WTC11 (cell line): Measurements from ENCODE around the gene CRB1. TPM values are rescaled to one million over a fixed set of nuclear protein-coding genes. Genes with fewer than 3 reads are reported as not detected.

Experiments
- ATAC-seq: fragments of 200-7000 bp; cut with Tn5 transposase; 2 replicates; pipeline ENCODE4 v1.10.0; 2021; ENCODE audit warnings: mild to moderate bottlenecking, moderate library complexity
- CTCF ChIA-PET: fragments of 300-600 bp; sonication (Branson Sonifier 250); formaldehyde crosslinking; loops from one replicate; lab custom pipeline; 2021; ENCODE audit warnings: antibody characterized with exemption; lab: Charles Lee
- POLR2A ChIA-PET: fragments of 350-600 bp; sonication (Branson Sonifier 250); formaldehyde crosslinking; loops from one replicate; lab custom pipeline; 2021; ENCODE audit warnings: antibody characterized with exemption; lab: Charles Lee
- DNase-seq: peaks from one replicate; pipeline ENCODE4 v3.0.0; 2021; ENCODE audit warnings: low spot score
- H3K27ac Mint-ChIP-seq: 2 replicates; pipeline ENCODE4 v1.8.0; 2021; ENCODE audit warnings: mixed read lengths
- H3K27me3 Mint-ChIP-seq: 2 replicates; pipeline ENCODE4 v1.8.0; 2021; ENCODE audit warnings: low read depth, mild to moderate bottlenecking, moderate library complexity, mixed read lengths
- H3K36me3 Mint-ChIP-seq: 2 replicates; pipeline ENCODE4 v1.8.0; 2021; ENCODE audit warnings: mixed read lengths
- H3K4me1 Mint-ChIP-seq: 2 replicates; pipeline ENCODE4 v1.8.0; 2022; ENCODE audit warnings: mixed read lengths
- H3K4me3 Mint-ChIP-seq: 2 replicates; pipeline ENCODE4 v1.8.0; 2021; ENCODE audit warnings: mild to moderate bottlenecking, moderate library complexity, mixed read lengths
- H3K9me3 Mint-ChIP-seq: 2 replicates; pipeline ENCODE4 v1.8.0; 2021; ENCODE audit warnings: mixed read lengths
- ATF6 ChIP-seq: sonication (generic); formaldehyde crosslinking; IDR thresholded peaks from 2 replicates; pipeline ENCODE4 v1.8.1; 2023; ENCODE audit warnings: mild to moderate bottlenecking, missing genetic modification reagents
- ESRRA ChIP-seq: sonication (generic); formaldehyde crosslinking; IDR thresholded peaks from 2 replicates; pipeline ENCODE4 v1.8.1; 2022; ENCODE audit warnings: mild to moderate bottlenecking, missing genetic modification reagents, borderline replicate concordance
- ETV6 ChIP-seq: sonication (generic); formaldehyde crosslinking; IDR thresholded peaks from 2 replicates; pipeline ENCODE4 v1.8.1; 2022; ENCODE audit warnings: mild to moderate bottlenecking, missing genetic modification reagents
- FOXJ3 ChIP-seq: sonication (generic); formaldehyde crosslinking; IDR thresholded peaks from 2 replicates; pipeline ENCODE4 v1.9.0; 2021; ENCODE audit warnings: missing genetic modification reagents, mild to moderate bottlenecking, borderline replicate concordance
- FOXK1 ChIP-seq: sonication (generic); formaldehyde crosslinking; IDR thresholded peaks from 2 replicates; pipeline ENCODE4 v1.8.0; 2022; ENCODE audit warnings: mild to moderate bottlenecking, moderate library complexity, missing genetic modification reagents
- IRF1 ChIP-seq: sonication (generic); formaldehyde crosslinking; IDR thresholded peaks from 2 replicates; pipeline ENCODE4 v1.8.0; 2023; ENCODE audit warnings: missing genetic modification reagents
- JAZF1 ChIP-seq: fragments of 250-450 bp; sonication (Bioruptor Pico); IDR thresholded peaks from 2 replicates; pipeline ENCODE4 v1.9.0; 2021; ENCODE audit warnings: moderate library complexity, mild to moderate bottlenecking, inconsistent platforms
- JUN ChIP-seq: sonication (generic); formaldehyde crosslinking; IDR thresholded peaks from 2 replicates; pipeline ENCODE4 v1.8.0; 2023; ENCODE audit warnings: mild to moderate bottlenecking, missing genetic modification reagents
- MAX ChIP-seq: sonication (generic); formaldehyde crosslinking; IDR thresholded peaks from 2 replicates; pipeline ENCODE4 v1.8.0; 2022; ENCODE audit warnings: mild to moderate bottlenecking, missing genetic modification reagents
- MLX ChIP-seq: sonication (generic); formaldehyde crosslinking; IDR thresholded peaks from 2 replicates; pipeline ENCODE4 v1.8.1; 2023; ENCODE audit warnings: mild to moderate bottlenecking, missing genetic modification reagents, moderate library complexity
- NFATC4 ChIP-seq: fragments of 250-450 bp; sonication (Bioruptor Pico); IDR thresholded peaks from 2 replicates; pipeline ENCODE4 v1.9.0; 2021; ENCODE audit warnings: mild to moderate bottlenecking
- PRDM15 ChIP-seq: sonication (generic); formaldehyde crosslinking; IDR thresholded peaks from 2 replicates; pipeline ENCODE4 v1.8.0; 2022; ENCODE audit warnings: missing genetic modification reagents
- RELA ChIP-seq: sonication (generic); formaldehyde crosslinking; IDR thresholded peaks from 2 replicates; pipeline ENCODE4 v1.8.1; 2022; ENCODE audit warnings: missing genetic modification reagents, mild to moderate bottlenecking, borderline replicate concordance
- SOX15 ChIP-seq: fragments of 250-450 bp; sonication (Bioruptor Pico); IDR thresholded peaks from 2 replicates; pipeline ENCODE4 v1.9.0; 2021; ENCODE audit warnings: mild to moderate bottlenecking
- STAT6 ChIP-seq: sonication (generic); formaldehyde crosslinking; conservative IDR thresholded peaks from 2 replicates; pipeline ENCODE4 v1.8.1; 2023; ENCODE audit warnings: mild to moderate bottlenecking, low read depth, missing genetic modification reagents, moderate library complexity
- TEAD4 ChIP-seq: sonication (generic); formaldehyde crosslinking; IDR thresholded peaks from 2 replicates; pipeline ENCODE4 v1.8.0; 2022; ENCODE audit warnings: mild to moderate bottlenecking, missing genetic modification reagents
- ZBTB43 ChIP-seq: sonication (generic); formaldehyde crosslinking; IDR thresholded peaks from 2 replicates; pipeline ENCODE4 v1.8.1; 2023; ENCODE audit warnings: mild to moderate bottlenecking, missing genetic modification reagents
- ZNF232 ChIP-seq: sonication (generic); formaldehyde crosslinking; IDR thresholded peaks from 2 replicates; pipeline ENCODE4 v1.8.0; 2022; ENCODE audit warnings: mild to moderate bottlenecking, missing genetic modification reagents
- ZNF396 ChIP-seq: fragments of 250-450 bp; sonication (Bioruptor Pico); IDR thresholded peaks from 2 replicates; pipeline ENCODE4 v1.8.0; 2021; ENCODE audit warnings: mild to moderate bottlenecking, moderate library complexity, borderline replicate concordance
- ZNF416 ChIP-seq: fragments of 250-450 bp; sonication (Bioruptor Pico); IDR thresholded peaks from 2 replicates; pipeline ENCODE4 v1.9.0; 2021; ENCODE audit warnings: mild to moderate bottlenecking, inconsistent platforms
- ZNF425 ChIP-seq: fragments of 250-450 bp; sonication (Bioruptor Pico); conservative IDR thresholded peaks from 2 replicates; pipeline ENCODE4 v1.9.0; 2021; ENCODE audit warnings: mild to moderate bottlenecking
- total RNA-seq: library from RNA; stranded (reverse); gene quantifications from 3 replicates; pipeline ENCODE4 v1.2.3, GENCODE V29; 2021

CRB1 gene
- total RNA-seq, 1 experiment from 2014 or later, result 0.11 TPM

GRCh38 chr1:197304638-197305200, 36.7 kb downstream of the CRB1 start (continued):
- TF ChIP-seq IRF1, result no peak
- no peak for TF ChIP-seq ZNF425 (CRISPR knock-in tag)
- TF ChIP-seq FOXK1 (CRISPR knock-in tag), result no peak
- no peak for TF ChIP-seq ESRRA
- no peak for TF ChIP-seq ATF6 (CRISPR knock-in tag)
- no peak for TF ChIP-seq ZNF232 (CRISPR knock-in tag)
- no peak for TF ChIP-seq MAX
- no peak for TF ChIP-seq FOXJ3 (CRISPR knock-in tag)
- no peak for TF ChIP-seq STAT6

GRCh38 chr1:197305925-197306324, 37.9 kb downstream of the CRB1 start:
- no peak overlapping the region for H3K27ac Mint-ChIP-seq
- H3K4me3 Mint-ChIP-seq, result no peak overlapping the region
- ATAC-seq (no peak), DNase-seq (no peak)
- H3K9me3 Mint-ChIP-seq, result no peaks in the 10 kb centered on the region
- H3K27me3 Mint-ChIP-seq, result no peaks in the 10 kb centered on the region; the same call in 1 of the 2 replicates
- ChIA-PET POLR2A (no interaction called here), CTCF (no interaction called here)
- H3K4me1 Mint-ChIP-seq, result peaks cover 11% of the 10 kb centered on the region
- H3K36me3 Mint-ChIP-seq, result no peaks in the 10 kb centered on the region
- TF ChIP-seq ZBTB43 (CRISPR knock-in tag) (no peak), NFATC4 (no peak), RELA (no peak), ATF6 (CRISPR knock-in tag) (no peak), ZNF396 (no peak), JAZF1 (no peak), FOXK1 (CRISPR knock-in tag) (no peak), SOX15 (no peak), TEAD4 (CRISPR knock-in tag) (no peak), ZNF416 (CRISPR knock-in tag) (no peak), MLX (no peak), ETV6 (no peak), JUN (no peak), PRDM15 (CRISPR knock-in tag) (no peak)
